Rectal smooth muscle tissue (tissue), 1 donor: ENCODE data around the gene PCSK1N.
"Not testable (repeated sequence)": the region's sequence is repeated elsewhere in the genome, so short reads cannot be mapped to it uniquely, and the experiment has no call there.

ENCODE experiments used
- H3K27ac ChIP-seq: one replicate; pipeline ENCODE4 v1.7.0; 2013; ENCODE audit warnings: low read depth, low read length, inconsistent platforms
- H3K27me3 ChIP-seq: one replicate; pipeline ENCODE4 v1.7.0; 2013; ENCODE audit warnings: low read length; ENCODE audit not compliant: control insufficient read depth, insufficient read depth
- H3K36me3 ChIP-seq: one replicate; pipeline ENCODE4 v1.7.0; 2013; ENCODE audit warnings: low read length; ENCODE audit not compliant: control insufficient read depth, insufficient read depth
- H3K4me1 ChIP-seq: one replicate; pipeline ENCODE4 v1.7.0; 2013; ENCODE audit warnings: low read length; ENCODE audit not compliant: control insufficient read depth, insufficient read depth
- H3K4me3 ChIP-seq: one replicate; pipeline ENCODE4 v1.7.0; 2013; ENCODE audit warnings: low read length
- H3K9ac ChIP-seq: one replicate; pipeline ENCODE4 v1.7.0; 2013; ENCODE audit warnings: low read length

The PCSK1N gene, protein sequence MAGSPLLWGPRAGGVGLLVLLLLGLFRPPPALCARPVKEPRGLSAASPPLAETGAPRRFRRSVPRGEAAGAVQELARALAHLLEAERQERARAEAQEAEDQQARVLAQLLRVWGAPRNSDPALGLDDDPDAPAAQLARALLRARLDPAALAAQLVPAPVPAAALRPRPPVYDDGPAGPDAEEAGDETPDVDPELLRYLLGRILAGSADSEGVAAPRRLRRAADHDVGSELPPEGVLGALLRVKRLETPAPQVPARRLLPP

DNA sequence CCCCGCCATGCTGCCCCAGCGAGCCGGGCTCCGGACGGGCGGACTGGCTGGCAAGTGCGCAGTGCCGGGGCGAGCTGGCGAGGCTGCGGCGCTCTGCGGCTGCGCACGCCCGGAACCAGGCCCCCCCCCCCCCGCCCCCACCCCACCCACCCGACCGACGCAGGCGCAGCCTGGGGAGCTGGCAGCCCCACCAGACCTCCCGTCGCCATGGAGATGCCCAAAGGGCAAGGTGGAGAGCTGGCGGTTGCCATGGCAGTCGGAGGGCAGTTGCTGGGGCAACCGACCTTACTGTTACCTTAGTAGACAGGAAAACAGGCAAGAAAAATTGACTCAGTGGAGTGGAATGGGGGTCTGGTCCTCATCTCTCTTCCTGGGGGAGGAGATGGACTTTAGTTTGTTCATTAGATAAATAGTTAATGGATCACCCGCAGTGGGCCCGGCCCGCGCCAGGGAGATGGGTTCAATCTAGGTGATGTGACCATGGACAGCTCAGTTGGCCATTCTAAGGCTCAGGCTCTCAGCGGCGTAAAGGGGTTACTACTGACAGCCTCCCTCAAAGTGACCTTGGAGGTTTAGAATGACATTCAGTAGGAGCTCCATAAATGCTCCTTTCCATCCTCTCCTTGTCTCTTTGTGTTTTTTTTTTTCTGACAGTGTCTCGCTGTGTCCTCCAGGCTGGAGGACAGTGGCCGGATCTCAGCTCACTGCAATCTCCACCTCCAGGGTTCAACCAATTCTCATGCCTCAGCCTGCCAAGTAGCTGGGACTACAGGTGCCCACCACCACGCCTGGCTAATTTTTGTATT is at the start of gene PCSK1N:
Gene PCSK1N (minus strand): TSS at position 87 of the 806 bp plus-strand sequence. CDS start 78 bp downstream, at position 9.
- H3K4me1 ChIP-seq: no peaks in the 10 kb centered on the region
- H3K36me3 ChIP-seq: no peaks in the 10 kb centered on the region
- H3K27ac ChIP-seq: no peak within 1 kb of the TSS
- H3K27me3 ChIP-seq: peaks cover 17% of the 10 kb centered on the region
- no peak within 1 kb of the TSS for H3K9ac ChIP-seq
- H3K4me3 ChIP-seq: peak within 1 kb of the TSS; percentile 29

DNA sequence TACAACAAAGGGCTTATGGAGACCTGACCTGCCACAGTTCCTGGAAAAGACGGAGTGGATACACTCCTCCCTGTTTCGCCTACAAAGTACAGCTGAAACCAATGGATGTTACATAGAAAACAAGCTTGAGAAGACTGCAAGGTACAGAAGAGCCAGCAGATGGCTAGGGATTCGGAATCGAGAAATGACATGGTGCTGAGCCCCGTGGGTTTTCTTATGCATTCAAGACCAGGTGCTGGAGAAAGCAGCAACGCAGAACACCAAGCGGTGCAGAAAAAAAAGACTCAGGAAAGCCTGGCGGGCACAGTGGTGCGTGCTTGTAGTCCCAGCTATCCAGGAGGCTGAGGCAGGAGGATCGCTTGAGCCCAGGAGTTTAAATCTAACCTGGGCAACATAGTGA is 48.3 kb upstream of the PCSK1N start:
- Histone ChIP-seq H3K27ac (no peak overlapping the region), H3K27me3 (no peaks in the 10 kb centered on the region), H3K36me3 (no peaks in the 10 kb centered on the region), H3K4me1 (no peaks in the 10 kb centered on the region), H3K4me3 (no peak overlapping the region), H3K9ac (no peak overlapping the region)

DNA sequence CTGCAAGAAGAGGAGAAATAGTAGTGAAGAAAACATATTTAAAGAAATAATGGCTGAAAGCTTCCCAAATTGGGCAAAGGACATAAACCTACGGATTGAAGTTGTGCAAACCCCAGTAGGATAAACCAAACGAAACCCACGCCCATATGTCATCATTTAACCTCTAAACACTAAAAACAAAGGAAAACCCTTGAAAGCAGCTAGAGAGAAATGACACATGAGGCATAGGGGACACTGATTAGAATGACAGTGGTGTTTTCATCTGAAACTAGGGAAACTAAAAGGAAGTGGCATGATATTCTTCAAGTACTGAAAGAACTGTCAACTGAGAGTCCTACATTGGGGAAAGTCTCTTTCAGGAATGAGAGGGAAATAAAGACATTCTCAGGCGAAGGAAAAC is 41.5 kb upstream of the PCSK1N start:
- H3K9ac ChIP-seq, H3K4me1 ChIP-seq, H3K27me3 ChIP-seq, H3K4me3 ChIP-seq, H3K27ac ChIP-seq, H3K36me3 ChIP-seq: not testable (repeated sequence)

- H3K4me1 ChIP-seq, H3K4me3 ChIP-seq, H3K9ac ChIP-seq, H3K27ac ChIP-seq, H3K36me3 ChIP-seq, H3K27me3 ChIP-seq: not testable (repeated sequence)
Observed at GRCh38 chrX:48872017-48872416, 36.6 kb upstream of the PCSK1N start.

DNA sequence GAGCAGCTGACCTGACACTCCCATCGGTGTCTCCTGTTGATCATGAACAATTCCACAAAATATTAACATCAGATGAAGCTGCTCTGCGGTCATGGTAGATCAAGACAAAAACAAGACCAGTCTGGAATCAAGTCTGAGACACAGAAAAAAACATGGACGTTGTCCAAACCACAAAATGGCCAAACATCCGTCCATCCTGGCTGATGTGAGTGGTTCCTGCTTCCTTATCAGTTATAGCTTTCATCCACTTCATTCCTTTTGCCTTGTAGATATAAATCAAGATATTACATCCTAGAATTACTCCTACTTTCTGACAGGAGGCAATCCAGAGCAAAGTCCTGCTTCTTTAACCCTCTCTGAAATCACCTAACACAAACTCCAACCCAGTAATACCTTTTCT is 28.8 kb upstream of the PCSK1N start:
- Histone ChIP-seq H3K4me3 (no peak overlapping the region), H3K4me1 (no peaks in the 10 kb centered on the region), H3K36me3 (no peaks in the 10 kb centered on the region), H3K27ac (no peak overlapping the region), H3K9ac (no peak overlapping the region), H3K27me3 (no peaks in the 10 kb centered on the region)

GRCh38 chrX:48854898-48855297 is 19.5 kb upstream of the PCSK1N start:
- Histone ChIP-seq H3K4me3 (no peak overlapping the region), H3K27me3 (no peaks in the 10 kb centered on the region), H3K27ac (no peak overlapping the region), H3K9ac (no peak overlapping the region), H3K36me3 (no peaks in the 10 kb centered on the region), H3K4me1 (no peaks in the 10 kb centered on the region)

DNA sequence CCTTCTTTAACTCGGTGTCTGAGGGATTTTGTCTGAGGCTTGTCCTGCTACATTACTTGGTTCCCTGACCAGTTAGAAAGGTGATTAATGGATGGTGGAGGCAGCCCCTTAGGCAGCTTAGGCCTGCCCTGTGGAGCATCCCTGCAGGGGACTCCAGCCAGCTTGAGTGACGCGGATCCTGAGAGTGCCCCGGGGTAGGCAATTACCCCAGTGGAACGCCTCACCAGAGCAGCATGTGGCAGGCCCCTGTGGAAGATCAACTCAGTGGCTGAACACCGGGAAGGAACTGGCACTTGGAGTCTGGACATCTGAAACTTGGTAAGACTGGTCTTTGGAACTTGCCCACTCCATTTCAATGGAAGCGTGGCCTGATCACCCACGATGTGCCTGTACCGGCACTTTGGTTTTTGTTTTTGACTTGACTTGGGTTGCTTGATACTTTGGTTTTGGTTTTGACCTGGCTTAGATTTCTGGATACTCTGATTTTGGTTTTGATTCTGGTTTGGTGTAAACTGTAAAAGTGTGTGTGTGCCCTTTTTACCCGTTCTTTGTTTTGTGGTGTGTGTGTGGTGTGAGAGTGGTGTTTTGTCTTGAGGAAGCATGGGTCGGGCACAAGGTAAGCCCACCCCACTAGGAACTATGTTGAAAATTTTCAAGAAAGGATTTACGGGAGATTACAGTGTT is 18.9 kb upstream of the PCSK1N start:
- not testable (repeated sequence) for H3K4me1 ChIP-seq, H3K36me3 ChIP-seq, H3K9ac ChIP-seq, H3K27me3 ChIP-seq, H3K27ac ChIP-seq, H3K4me3 ChIP-seq

GRCh38 chrX:48853494-48853893 is 18.1 kb upstream of the PCSK1N start:
- not testable (repeated sequence) for H3K36me3 ChIP-seq, H3K27ac ChIP-seq, H3K4me3 ChIP-seq, H3K4me1 ChIP-seq, H3K27me3 ChIP-seq, H3K9ac ChIP-seq

DNA sequence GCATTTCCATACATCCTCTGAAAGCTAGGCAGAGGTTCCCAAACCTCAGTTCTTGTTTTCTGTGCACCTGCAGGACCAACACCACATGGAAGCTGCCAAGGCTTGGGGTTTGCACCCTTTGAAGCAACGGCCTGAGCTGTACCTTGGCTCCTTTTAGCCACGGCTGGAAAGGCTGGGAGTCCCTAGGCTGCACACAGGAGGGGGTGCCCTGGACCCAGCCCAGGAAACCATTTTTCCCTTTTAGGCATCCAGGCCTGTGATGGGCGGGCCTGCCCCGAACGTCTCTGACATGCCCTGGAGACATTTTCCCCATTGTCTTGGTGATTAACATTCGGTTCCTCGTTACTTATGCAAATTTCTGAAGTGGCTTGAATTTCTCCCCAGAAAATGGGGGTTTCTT is 17.4 kb upstream of the PCSK1N start:
- Histone ChIP-seq H3K4me1 (no peaks in the 10 kb centered on the region), H3K36me3 (no peaks in the 10 kb centered on the region), H3K27me3 (no peaks in the 10 kb centered on the region), H3K4me3 (no peak overlapping the region), H3K27ac (no peak overlapping the region), H3K9ac (no peak overlapping the region)

DNA sequence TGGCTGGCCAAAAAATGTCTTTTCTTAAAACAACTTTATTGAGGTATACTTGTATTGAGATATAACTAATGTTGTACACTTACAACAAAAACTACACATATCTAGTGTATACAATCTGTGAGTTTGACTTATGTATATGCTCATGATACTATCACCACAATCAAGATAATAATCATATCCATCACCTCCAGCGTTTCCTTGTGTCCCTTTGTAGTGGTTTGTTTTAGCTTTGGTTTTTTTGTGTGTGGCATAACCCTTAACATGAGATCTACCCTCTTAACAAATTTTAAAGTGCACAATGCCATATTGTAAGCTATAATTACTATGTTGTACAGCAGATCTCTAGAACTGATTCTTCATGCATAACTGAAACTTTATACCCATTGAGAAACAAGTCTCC is 13.4 kb upstream of the PCSK1N start:
- Histone ChIP-seq H3K9ac (no peak overlapping the region), H3K36me3 (no peaks in the 10 kb centered on the region), H3K4me3 (no peak overlapping the region), H3K27me3 (no peaks in the 10 kb centered on the region), H3K27ac (no peak overlapping the region), H3K4me1 (no peaks in the 10 kb centered on the region)

GRCh38 chrX:48839686-48840085 is 4.3 kb upstream of the PCSK1N start:
- no peaks in the 10 kb centered on the region for H3K36me3 ChIP-seq
- H3K4me3 ChIP-seq: no peak overlapping the region
- H3K9ac ChIP-seq: no peak overlapping the region
- no peaks in the 10 kb centered on the region for H3K4me1 ChIP-seq
- no peaks in the 10 kb centered on the region for H3K27me3 ChIP-seq
- H3K27ac ChIP-seq: no peak overlapping the region

DNA sequence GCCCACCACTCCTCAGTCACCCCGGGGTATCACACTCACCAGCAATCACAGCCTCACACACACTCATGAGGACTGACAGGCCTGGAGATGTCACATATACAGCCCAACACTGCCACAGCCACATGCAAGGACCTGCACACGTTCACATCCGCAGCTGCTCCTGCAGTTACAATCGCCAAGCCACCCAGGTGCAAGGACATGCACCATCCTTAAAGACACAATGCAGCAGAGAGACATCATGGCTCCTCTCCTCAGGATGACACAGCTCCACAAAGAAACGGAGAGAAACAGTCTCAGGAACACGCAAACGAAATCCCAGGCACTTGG is 1.1 kb downstream of the PCSK1N start:
- H3K4me3 ChIP-seq: no peak overlapping the region
- no peak overlapping the region for H3K27ac ChIP-seq
- H3K36me3 ChIP-seq: no peaks in the 10 kb centered on the region
- no peaks in the 10 kb centered on the region for H3K4me1 ChIP-seq
- H3K9ac ChIP-seq: no peak overlapping the region
- H3K27me3 ChIP-seq: peaks cover 19% of the 10 kb centered on the region
